ENCODE measurements around the gene TMCC2. TPM values are rescaled to one million over a fixed set of nuclear protein-coding genes. Genes with fewer than 3 reads are reported as not detected.
A peak's percentile ranks its signal among the peaks of the same experiment; 100 is the strongest.

The TMCC2 gene
- total RNA-seq, 1 donor from 2014 or later = 3.4 TPM

DNA sequence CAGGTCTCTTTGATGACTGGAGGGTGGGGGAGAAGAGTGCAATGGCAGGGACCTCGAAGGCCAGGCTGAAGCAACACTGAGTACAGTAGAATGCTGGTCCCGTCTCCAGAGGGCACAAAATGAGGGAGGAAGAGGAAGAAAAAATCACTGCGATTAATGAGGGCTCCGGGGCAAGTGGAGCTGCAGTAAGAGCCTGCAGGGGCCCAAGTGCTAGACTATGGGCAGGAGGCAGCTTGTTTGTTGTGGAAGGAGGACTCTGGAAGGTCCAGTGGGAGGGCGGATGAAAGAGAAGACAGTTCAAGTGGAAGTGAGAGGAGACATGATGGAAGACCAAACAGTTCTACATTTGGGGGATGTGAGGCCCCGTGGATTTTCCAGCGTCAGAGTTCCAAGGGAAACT is 17.4 kb downstream of the TMCC2 start:
- Mint-ChIP-seq H3K27me3 (ENCODE audit: unreplicated experiment) (no peaks in the 10 kb centered on the region), H3K4me1 (ENCODE audit: unreplicated experiment) (peaks cover 33% of the 10 kb centered on the region), H3K9me3 (ENCODE audit: unreplicated experiment) (no peaks in the 10 kb centered on the region), H3K36me3 (ENCODE audit: unreplicated experiment) (no peaks in the 10 kb centered on the region), H3K4me3 (ENCODE audit: unreplicated experiment) (no peak overlapping the region), H3K27ac (ENCODE audit: unreplicated experiment) (no peak overlapping the region)
- DNase-seq (ENCODE audit: extremely low spot score, unreplicated experiment) = no peak
- TF ChIP-seq, protein P1, sequence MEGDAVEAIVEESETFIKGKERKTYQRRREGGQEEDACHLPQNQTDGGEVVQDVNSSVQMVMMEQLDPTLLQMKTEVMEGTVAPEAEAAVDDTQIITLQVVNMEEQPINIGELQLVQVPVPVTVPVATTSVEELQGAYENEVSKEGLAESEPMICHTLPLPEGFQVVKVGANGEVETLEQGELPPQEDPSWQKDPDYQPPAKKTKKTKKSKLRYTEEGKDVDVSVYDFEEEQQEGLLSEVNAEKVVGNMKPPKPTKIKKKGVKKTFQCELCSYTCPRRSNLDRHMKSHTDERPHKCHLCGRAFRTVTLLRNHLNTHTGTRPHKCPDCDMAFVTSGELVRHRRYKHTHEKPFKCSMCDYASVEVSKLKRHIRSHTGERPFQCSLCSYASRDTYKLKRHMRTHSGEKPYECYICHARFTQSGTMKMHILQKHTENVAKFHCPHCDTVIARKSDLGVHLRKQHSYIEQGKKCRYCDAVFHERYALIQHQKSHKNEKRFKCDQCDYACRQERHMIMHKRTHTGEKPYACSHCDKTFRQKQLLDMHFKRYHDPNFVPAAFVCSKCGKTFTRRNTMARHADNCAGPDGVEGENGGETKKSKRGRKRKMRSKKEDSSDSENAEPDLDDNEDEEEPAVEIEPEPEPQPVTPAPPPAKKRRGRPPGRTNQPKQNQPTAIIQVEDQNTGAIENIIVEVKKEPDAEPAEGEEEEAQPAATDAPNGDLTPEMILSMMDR (IDR thresholded peaks at IDR 0.05) = no peak

DNA sequence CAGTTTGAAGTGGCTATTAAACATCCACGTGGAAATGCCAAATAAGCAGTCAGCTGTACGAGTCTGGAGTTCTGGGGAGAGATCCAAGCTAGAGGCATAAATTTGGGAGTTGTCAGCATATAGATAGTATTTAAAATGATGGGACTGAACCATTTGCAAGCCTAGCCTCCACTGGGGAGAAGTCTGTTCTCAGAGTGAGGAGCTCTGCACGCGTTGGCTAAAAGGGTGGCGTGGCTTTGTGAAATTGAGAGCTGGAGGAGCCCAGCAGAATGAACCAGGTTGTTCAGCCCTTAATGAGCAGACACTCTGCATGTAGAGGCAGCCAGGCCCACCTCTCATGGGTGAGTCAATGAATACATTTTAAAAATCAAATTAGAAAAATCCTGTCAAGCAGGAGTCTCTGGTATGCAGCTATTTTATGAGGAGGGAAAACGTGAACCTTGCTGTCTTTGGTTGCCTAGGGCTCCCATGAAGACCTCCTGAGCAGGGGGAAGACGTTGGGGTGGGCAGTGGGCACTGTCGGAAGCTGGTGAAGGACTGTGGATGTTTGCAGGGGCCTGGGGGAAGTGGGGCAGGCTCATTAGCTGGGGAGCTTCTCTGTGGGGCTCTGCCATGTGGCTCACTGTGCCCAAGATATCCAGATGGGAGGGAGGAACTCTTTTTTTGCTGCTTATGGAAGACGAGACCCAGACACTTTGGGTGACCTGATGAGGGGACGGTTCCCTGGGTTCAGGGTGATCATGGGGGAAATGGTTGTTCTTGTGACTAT is 18.8 kb downstream of the TMCC2 start:
- Mint-ChIP-seq H3K27ac (ENCODE audit: unreplicated experiment) (no peak overlapping the region), H3K27me3 (ENCODE audit: unreplicated experiment) (no peaks in the 10 kb centered on the region), H3K36me3 (ENCODE audit: unreplicated experiment) (no peaks in the 10 kb centered on the region), H3K4me3 (ENCODE audit: unreplicated experiment) (no peak overlapping the region), H3K9me3 (ENCODE audit: unreplicated experiment) (no peaks in the 10 kb centered on the region), H3K4me1 (ENCODE audit: unreplicated experiment) (peaks cover 36% of the 10 kb centered on the region)
- DNase-seq (ENCODE audit: extremely low spot score, unreplicated experiment) = no peak
- TF ChIP-seq, protein P1 (IDR thresholded peaks at IDR 0.05) = no peak

DNA sequence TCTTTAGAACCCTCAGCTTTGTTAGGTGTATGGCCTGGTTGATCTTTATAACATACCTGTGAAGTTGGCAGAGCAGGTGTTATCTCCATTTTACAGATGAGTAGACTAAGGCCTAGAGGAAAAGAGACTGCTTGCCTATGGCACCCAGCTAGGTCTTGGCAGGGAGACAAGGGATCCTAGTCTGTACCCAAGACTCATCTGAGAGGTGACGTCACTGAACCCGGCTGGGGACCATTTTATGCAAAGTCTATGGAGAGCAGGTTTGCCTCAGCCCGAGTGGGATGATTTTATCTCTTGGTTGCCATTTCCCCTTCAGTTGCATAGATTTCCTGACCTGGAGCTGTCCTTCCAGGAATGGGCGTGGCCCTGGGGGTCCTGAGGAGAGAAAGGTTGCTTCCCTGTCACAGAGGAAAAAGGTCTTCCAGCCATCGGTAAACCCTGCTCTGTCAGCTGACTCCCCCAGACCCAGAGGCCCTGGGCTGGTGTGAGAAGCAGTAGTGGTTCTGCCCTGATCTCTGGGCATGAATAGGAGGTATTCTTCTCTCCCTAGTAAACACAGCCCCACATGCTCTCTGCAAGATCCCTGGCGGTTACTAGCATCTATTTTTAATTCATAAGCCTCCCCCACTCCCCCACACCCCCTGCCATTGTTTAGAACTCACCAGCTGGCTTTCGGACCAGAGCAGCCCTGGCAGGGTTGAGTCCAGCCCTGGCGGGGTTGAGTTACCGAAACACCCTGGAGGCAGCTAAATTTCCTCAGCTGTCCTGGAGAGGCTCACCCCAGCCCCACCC is 19.6 kb downstream of the TMCC2 start:
- Mint-ChIP-seq H3K4me3 (ENCODE audit: unreplicated experiment) (no peak overlapping the region), H3K4me1 (ENCODE audit: unreplicated experiment) (peaks cover 36% of the 10 kb centered on the region), H3K9me3 (ENCODE audit: unreplicated experiment) (no peaks in the 10 kb centered on the region), H3K27ac (ENCODE audit: unreplicated experiment) (peak overlapping the region; percentile 34), H3K36me3 (ENCODE audit: unreplicated experiment) (no peaks in the 10 kb centered on the region), H3K27me3 (ENCODE audit: unreplicated experiment) (no peaks in the 10 kb centered on the region)
- TF ChIP-seq, protein P1 (IDR thresholded peaks at IDR 0.05) = no peak
- no peak for DNase-seq (ENCODE audit: extremely low spot score, unreplicated experiment)

DNA sequence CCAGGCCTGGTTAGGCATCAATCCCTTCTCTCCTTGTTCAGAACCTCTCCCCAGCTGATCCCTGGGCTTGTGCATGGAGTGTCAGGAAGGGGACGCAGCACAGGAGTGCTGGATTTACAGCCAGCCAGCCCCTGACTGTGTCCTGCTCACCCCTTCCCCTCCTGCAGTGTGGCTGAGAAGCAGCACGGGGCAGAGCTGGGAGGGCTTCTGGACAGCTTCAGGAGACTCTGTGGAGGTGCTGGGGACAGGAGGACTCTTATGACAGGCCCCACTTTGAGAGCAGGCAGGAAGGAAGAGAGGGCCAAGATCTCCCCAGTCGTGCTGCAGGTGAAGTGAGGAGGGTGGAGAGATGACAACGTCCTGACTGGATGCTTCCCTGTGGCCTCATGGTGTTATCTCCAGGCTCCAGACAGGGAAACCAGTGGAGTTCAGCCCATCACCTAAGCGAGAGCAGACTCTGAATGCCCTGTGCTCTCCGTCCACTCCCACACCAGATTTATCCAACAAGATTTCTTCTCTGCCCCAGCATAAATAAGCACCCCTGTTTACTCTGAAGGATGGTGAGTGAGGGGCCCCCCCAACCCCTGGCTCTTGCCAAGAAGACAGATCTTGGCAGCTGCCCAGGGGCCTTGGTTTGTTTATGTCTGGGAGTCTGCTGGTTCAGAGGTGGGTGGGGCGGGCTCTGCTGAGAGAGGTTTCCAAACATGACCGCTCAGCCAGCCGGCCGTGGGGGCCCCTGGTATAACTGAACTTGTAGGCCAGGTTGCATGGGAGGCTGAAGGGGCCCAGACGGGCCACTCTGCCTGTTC is 21.3 kb downstream of the TMCC2 start:
- Mint-ChIP-seq H3K27ac (ENCODE audit: unreplicated experiment) (peak overlapping the region; percentile 50), H3K4me3 (ENCODE audit: unreplicated experiment) (no peak overlapping the region), H3K27me3 (ENCODE audit: unreplicated experiment) (no peaks in the 10 kb centered on the region), H3K36me3 (ENCODE audit: unreplicated experiment) (no peaks in the 10 kb centered on the region), H3K4me1 (ENCODE audit: unreplicated experiment) (peaks cover 36% of the 10 kb centered on the region), H3K9me3 (ENCODE audit: unreplicated experiment) (no peaks in the 10 kb centered on the region)
- TF ChIP-seq, protein P1 (IDR thresholded peaks at IDR 0.05) = no peak
- DNase-seq (ENCODE audit: extremely low spot score, unreplicated experiment) = no peak
